BLaER1 treated with 17β-estradiol and CSF1 and Interleukin-3, amounts not matched to agents 10 nM and 100 nM (cell line): ENCODE measurements around the gene CAMKK2.

Source experiments
- H3K27ac ChIP-seq, 11 experiments: shearing (Covaris generic); formaldehyde crosslinking; 2 replicates each; pipeline ENCODE4 v1.8.1; 2022
- H3K27me3 ChIP-seq, 11 experiments: shearing (Covaris generic); formaldehyde crosslinking; 2 replicates each; pipeline ENCODE4 v1.8.1; 2022
- H3K36me3 ChIP-seq, 11 experiments: shearing (Covaris generic); formaldehyde crosslinking; 2 replicates each; pipeline ENCODE4 v1.8.1; 2022
- H3K4me1 ChIP-seq, 10 experiments: shearing (Covaris generic); formaldehyde crosslinking; 2 replicates each; pipeline ENCODE4 v1.8.1; 2022
- H3K4me2 ChIP-seq, 11 experiments: shearing (Covaris generic); formaldehyde crosslinking; 2 replicates each; pipeline ENCODE4 v1.8.1; 2022
- H3K4me3 ChIP-seq, 10 experiments: shearing (Covaris generic); formaldehyde crosslinking; 2 replicates each; pipeline ENCODE4 v1.8.1; 2022
- H3K9ac ChIP-seq, 11 experiments: shearing (Covaris generic); formaldehyde crosslinking; 2 replicates each; pipeline ENCODE4 v1.8.1; 2022
- H3K9me3 ChIP-seq, 11 experiments: shearing (Covaris generic); formaldehyde crosslinking; replicated peaks in 1 of 11; 2 replicates each; pipeline ENCODE4 v1.8.1; 2022
- H4K20me1 ChIP-seq, 11 experiments: shearing (Covaris generic); formaldehyde crosslinking; 2 replicates each; pipeline ENCODE4 v1.8.1; 2022
- Cebpa-rat ChIP-seq, 11 experiments: shearing (Covaris generic); IDR thresholded peaks; 2 replicates each; pipeline ENCODE4 v1.8.1; 2022

The CAMKK2 gene

DNA sequence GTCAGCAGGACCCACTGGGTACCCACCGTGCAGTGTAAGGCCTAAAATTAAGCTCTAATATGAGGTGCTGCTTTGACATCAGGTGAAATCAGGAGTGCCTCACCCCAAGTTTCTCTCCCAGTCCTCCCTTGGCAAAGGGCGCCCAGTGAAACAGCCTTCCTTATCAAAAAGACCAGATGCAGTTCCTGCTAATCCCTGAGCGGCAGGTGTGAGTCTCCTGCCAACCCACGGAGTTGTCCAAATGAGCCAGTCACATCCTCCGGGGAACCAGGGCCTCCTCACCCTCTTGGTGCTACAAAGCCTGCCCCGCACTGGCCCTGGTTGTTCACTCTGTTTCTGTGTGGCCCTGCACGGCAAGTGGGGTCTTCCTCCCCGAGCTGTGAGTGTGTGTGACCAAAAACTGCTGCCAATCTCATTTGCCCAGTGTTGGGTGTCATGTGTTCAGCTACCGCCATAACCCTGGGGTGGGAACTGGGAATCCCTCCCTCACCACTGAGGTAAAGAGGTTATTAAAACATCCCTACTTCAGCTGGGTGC is 106.8 kb downstream of the CAMKK2 start:
- Histone ChIP-seq H3K27ac (peak overlapping the region in 10 of 11 experiments; percentile 30 to 93 (median 71); a peak in 20 of 22 replicates), H3K4me2 (peak overlapping the region in 8 of 11 experiments; percentile 8 to 83 (median 48); a peak in 14 of 22 replicates)

GRCh38 chr12:121189131-121189530 is 107.4 kb downstream of the CAMKK2 start:
- Histone ChIP-seq H3K4me1 (peaks cover 18 to 99% (median 53%) of the 10 kb centered on the region in 10 experiments), H3K4me2 (peak overlapping the region in 4 of 11 experiments; percentile 48 to 83 (median 61); a peak in 8 of 22 replicates), H3K27ac (peak overlapping the region in 10 of 11 experiments; percentile 30 to 93 (median 71); a peak in 15 of 22 replicates), H3K9me3 (no peaks in the 10 kb centered on the region), H4K20me1 (no peaks in the 10 kb centered on the region; a peak in 1 of 22 replicates), H3K27me3 (no peaks in the 10 kb centered on the region), H3K36me3 (peaks cover 0 to 38% (median 0%) of the 10 kb centered on the region in 11 experiments; a peak in 9 of 22 replicates), H3K4me3 (no peak overlapping the region), H3K9ac (peak overlapping the region in 3 of 11 experiments; percentile 59 to 65 (median 60); a peak in 5 of 22 replicates)
- TF ChIP-seq Cebpa-rat (IDR thresholded peaks at IDR 0.05): no peak

More for the DNA sequence above, 106.8 kb downstream of the CAMKK2 start:
- H3K36me3 ChIP-seq: peaks cover 0 to 33% (median 0%) of the 10 kb centered on the region in 11 experiments; a peak in 8 of 22 replicates
- H3K9ac ChIP-seq: peak overlapping the region in 4 of 11 experiments; percentile 39 to 65 (median 60); a peak in 8 of 22 replicates
- no peak overlapping the region for H3K4me3 ChIP-seq
- no peaks in the 10 kb centered on the region; a peak in 1 of 22 replicates for H4K20me1 ChIP-seq
- H3K4me1 ChIP-seq: peaks cover 17 to 99% (median 52%) of the 10 kb centered on the region in 10 experiments
- no peaks in the 10 kb centered on the region for H3K27me3 ChIP-seq
- H3K9me3 ChIP-seq: no peaks in the 10 kb centered on the region
- TF ChIP-seq Cebpa-rat (IDR thresholded peaks at IDR 0.05): no peak

DNA sequence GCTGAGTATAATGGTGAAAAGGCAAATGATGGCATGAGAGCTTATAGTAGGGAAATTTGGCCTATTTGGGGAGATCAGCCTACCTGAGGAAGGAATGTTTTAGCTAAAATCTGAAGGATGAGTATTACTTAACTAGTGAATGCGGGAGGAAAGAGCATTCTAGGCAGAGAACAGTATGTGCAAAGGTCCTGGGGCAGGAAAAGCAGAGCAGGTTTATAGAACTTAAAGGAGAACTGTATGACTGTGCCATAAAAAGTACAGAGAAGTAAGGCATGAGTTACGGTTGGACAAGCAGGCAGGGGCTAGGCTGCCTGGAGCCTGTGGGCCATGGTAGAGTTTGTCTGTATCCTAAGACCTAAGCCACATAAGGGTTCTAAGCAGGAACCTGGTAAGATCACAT is 108.3 kb downstream of the CAMKK2 start:
- Histone ChIP-seq H3K9ac (0 out of 22 replicates have a peak overlapping the region, but pooled peaks of 1 of the 11 experiments have one; percentile 59), H3K4me2 (no peak overlapping the region; a peak in 1 of 22 replicates), H3K27ac (peak overlapping the region in 2 of 11 experiments; percentile 80 to 93; a peak in 4 of 22 replicates), H4K20me1 (no peaks in the 10 kb centered on the region; a peak in 1 of 22 replicates), H3K27me3 (no peaks in the 10 kb centered on the region), H3K4me1 (peaks cover 16 to 96% (median 48%) of the 10 kb centered on the region in 10 experiments), H3K9me3 (no peaks in the 10 kb centered on the region), H3K4me3 (no peak overlapping the region), H3K36me3 (peaks cover 0 to 47% (median 0%) of the 10 kb centered on the region in 11 experiments; a peak in 9 of 22 replicates)
- no peak for TF ChIP-seq Cebpa-rat (IDR thresholded peaks at IDR 0.05)
